GM19395 (cell line): ENCODE measurements around the gene USP3.
"Not testable (repeated sequence)": the region's sequence is repeated elsewhere in the genome, so short reads cannot be mapped to it uniquely, and the experiment has no call there.

ENCODE experiments used
- ATAC-seq: cut with Tn5 transposase; IDR thresholded peaks from one replicate; pipeline ENCODE4 v1.9.1; 2021; ENCODE audit warnings: mild to moderate bottlenecking, moderate library complexity; ENCODE audit not compliant: unreplicated experiment

The USP3 gene

DNA sequence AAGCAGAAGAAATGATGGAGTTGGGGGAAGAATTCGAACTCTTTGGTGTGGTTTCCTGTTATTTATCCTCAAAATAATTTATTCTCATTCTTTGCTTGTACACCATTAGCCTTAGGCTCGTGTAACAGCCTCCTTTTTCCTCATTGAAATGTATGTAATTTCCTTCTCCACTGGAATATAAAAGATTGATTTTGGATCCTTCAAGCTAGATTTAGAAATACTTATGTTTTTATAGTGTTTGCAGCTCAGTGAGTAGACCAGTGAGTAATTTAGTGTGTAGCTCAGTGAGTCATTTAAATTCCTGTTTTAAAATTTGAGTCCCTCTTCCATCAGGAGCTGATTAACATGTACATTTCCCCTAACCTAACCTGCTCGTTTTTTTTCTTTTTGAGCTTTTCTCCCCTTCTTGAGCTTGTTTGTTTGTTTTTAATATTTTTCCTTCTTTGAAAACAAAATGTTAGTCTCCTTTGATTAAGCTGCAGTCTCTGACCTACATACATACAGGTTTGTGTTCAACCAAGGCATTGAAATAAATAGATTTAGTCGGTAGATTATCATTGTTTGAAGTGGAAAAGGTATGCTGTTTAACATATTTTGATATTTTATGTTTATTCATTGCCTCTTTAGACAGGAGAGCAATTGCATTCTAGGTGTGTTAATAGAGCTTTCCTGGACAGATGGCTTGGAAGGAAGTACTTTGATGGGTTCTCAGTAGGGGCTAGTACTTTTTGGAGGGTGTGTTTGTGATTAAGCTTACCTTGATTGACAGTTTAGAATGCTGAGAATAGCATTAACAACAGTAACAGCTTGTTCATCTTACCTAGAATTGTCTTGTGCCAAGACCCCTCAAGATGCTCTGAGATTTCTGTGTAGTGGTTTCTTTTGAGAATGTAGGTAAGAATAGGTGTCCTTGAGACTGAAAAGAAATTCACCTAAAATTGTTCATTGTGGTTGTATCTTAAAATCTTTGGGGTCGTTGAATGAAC lies 5.9 kb downstream of the USP3 start:
- ATAC-seq = no peak

DNA sequence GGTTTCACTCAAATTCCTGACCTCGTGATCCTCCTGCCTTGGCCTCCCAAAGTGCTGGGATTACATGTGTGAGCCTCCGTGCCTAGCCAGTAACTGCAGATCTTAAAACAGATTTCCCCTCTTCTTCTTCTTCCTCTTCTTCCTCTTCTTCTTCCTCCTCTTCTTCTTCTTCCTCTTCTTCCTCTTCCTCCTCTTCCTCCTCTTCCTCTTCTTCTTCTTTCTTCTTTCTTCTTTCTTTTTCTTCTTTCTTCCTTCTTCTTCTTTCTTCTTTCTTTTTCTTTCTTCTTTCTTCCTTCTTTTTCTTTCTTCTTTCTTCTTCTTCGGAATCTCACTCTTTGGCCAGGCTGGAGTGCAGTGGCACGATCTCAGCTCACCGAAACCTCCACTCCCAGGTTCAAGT lies 7.8 kb downstream of the USP3 start:
- ATAC-seq = no peak

DNA sequence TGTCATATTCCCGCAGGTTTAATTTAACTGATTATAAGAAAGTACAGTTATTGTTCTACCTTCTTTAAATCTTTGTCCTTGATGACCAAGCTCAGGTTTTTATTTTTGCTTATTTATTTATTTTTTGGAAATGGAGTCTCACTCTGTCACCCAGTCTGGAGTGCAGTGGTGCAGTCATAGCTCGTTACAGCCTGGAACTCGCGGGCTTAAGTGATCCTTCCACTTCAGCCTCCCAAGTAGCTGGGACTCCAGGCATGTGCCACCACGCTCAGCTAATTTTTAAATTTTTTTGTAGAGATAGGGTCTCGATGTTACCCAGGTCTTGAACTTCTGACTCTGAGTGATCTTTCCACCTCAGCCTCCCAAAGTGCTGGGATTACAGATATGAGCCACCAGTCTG lies 8.9 kb downstream of the USP3 start:
- no peak for ATAC-seq

DNA sequence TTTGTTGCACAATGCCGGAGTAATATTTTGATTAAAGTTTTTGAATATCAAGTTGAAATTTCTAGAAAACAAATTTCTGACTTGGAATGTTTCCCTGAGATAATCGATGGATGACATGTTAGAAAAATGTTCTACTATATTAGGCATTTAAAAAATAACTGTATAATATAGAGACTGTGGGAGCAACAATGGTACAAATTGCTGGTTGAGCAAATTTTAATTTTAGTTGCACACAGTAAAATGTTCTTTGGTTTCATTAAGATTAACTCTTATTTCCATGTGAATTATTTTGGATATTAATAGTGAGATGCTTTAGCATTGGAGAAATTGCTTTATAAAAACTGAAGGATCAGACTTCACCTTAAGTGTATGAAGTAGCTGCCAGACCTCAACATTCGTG lies 9.3 kb downstream of the USP3 start:
- ATAC-seq = no peak

DNA sequence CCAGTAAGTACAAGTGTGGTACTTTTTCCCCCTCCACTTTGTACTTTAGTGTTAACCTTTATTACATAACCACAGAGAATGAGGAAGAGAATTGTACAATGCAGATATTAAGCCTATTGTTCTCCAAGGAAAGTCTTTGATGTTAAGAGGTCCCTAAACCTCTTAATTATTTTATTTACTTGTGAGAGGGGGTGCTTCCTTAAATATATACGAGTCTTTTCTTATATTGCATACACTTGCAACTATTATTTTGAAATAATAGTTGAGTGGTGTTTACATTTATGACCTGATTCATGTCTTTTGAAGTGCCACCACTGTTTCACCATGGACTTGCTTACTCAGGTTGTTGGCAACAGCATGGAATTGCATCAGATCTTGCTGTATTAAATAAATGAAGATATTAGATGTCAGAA lies 10.1 kb downstream of the USP3 start:
- ATAC-seq = no peak

DNA sequence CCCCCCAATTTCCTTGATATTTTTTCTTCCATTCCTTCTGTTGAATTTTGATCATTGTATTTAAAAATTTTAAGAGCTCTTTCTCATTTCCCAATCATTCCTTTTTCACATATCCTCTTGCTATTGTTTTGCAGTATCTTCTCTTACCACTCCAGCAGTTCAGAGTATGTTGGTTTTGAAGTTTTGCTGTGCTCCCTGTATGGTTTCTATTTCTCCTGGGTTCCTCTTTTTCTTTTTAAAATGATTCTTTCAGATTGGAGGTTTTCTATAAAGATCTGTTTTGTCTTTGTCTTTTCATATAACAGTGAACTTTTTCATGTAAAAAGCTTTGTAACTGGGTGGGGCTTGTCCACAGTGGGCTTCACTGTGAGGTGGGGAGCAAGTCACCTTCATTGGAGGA lies 12.8 kb downstream of the USP3 start:
- no peak for ATAC-seq

DNA sequence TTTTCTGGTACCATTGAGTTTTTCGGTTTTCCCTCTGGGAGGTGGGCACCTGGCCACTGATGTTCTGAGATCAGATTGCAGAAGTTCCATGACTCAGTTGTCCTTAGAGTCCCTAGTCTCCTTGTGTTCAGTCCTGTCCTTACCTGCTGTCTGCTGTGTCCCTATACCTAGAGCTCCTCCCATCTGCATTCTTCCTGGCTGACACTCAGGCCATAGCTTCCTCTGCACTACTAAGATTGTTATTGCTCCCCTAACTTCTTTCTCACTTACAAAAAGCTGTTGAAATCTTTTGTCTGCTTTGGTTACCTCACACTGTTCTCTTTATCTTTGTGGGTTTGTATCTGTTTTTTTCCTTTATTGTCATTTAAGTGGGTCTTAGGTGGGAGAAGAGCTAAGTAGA lies 13.2 kb downstream of the USP3 start:
- ATAC-seq = no peak

DNA sequence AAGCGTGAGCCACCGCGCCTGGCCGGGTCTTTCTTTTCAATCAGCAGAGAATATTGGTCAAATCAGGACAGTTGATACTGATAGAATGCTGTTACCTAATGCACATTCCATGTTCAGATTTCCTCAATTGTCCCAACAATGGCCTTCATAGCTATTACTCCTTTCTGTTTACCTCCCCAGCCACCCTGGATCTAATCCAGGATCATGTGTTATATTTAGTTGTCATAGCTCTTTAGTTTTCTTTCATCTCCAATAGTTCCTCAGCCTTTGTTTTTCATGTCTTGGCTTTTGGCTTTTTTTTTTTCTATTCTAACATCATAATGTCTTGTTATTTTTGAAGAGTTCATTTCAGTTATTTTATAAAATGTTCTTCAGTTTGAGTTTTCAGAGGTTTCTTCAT lies 14.6 kb downstream of the USP3 start:
- no peak for ATAC-seq

DNA sequence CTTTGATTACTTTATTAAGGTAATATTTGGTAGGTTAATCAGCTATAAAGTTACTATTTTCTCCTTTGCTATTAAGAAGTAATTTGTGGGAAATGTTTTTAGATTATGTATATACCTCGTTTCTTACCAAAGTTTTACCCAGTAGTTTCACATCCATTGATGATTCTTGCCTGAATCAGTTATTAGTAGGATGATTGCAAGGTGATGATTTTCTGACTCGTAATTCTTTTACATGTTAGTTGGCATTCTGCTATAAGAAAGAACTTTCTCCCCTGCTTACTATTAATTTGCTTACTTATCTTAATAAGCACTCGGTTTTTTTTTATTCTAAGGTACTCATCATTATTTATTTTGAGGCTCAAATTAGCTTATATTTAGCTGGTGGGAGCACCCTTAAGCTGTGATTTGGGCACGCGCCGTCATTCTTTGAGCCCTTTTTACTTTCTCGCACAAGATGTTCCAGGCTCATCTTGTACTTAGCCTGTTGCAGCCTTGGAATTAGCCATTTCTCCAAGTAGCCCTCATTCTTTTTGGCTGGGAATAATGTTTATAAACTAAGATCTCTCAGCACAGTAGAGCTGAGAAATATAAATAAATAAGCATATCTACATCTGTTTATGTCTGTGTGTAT lies 15.3 kb downstream of the USP3 start:
- ATAC-seq = no peak

DNA sequence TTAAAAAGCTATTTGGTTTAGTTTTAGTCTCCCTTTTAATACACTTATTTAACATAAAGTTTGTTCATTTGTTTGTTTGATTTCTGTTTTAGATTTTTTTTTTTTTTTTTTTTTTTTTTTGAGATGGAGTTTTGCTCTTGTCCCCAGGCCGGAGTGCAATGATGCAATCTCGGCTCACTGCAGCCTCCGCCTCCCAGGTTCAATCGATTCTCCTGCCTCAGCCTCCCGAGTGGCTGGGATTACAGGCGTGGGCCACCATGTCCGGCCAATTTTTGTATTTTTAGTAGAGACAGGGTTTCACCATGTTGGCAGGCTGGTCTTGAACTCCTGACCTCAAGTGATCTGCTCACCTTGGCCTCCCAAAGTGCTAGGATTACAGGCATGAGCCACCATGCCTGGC lies 16.1 kb downstream of the USP3 start:
- not testable (repeated sequence) for ATAC-seq

DNA sequence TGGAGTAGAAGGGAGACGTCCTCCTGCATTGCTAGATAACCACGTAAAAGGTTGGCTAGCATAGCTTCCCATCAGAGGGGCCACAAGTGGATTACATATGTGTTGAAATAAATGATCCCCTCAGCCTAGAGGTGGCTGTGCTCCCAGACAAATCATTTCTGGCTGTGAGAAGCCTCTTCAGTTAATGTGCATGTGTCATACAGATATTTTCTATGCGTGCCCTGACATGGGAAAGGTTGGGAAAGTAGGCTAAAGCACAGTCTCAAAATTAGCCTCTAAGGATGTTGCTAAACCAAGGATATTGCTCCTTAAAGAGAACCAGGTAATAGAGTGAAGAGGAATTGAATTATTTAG lies 17.8 kb downstream of the USP3 start:
- no peak for ATAC-seq

DNA sequence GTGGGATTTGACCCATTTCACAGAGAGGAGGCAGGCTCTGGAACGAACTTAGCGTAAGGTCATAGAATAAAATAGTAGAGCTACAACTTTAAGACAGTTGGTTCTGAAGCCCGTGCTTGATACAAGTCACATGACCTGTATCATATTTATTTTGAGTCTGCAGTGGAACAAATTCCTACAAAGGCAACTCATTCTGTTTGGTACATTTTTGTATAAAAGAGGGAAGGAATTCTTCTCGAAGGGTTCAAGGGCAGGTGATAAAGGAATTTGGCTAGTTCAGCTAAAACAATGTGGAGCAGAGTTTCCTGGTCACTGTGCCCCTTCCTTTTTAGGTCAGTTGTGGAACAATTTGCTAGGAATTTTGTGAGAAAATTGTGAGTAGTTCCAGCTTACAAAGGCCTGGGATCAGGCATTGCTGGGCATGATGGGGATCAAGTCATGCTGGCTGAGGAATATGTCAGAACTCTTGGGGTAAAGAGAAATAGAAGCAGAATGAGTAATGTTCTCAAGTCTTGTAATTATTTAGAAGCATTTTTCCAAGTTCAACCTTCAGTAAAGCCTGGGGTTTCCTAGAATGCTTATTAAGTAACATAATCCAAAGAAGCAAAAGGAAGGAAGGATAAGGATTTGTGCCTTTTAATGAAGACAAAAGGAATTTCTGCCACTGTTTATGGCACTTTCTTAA lies 19.1 kb downstream of the USP3 start:
- no peak for ATAC-seq

DNA sequence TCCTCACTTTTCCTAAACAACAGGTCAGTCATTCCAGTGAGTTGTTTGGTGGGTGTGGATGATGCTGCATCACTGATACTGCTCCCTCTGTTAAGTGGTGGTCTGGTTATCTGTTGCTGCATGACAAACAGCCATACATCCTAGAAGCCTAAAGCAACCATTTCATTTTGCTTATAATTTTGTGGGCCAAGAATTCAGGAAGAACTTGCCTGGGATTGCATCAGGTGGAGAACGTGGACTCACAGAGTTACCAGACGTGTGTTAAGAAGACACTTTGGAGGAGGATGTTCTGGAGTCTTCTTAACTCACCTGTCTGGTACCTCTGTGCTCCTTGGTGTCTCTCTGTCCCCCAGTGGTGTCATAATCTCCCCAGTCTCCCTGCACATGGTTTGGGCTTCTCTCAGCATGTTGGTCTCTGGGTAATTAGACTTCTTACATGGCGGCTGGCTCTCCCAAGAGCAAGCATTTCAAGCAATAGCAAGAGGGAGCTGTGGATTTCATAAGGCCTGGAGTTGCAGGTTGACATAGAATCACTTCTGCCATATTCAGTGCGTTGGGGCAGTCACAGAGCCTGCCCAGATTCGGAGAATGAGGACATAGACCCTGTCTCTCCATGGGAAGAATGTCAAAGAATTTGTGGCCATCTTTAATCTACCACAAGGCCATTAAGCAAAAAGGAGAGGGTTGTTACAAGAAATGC lies 20.1 kb downstream of the USP3 start:
- ATAC-seq = no peak

DNA sequence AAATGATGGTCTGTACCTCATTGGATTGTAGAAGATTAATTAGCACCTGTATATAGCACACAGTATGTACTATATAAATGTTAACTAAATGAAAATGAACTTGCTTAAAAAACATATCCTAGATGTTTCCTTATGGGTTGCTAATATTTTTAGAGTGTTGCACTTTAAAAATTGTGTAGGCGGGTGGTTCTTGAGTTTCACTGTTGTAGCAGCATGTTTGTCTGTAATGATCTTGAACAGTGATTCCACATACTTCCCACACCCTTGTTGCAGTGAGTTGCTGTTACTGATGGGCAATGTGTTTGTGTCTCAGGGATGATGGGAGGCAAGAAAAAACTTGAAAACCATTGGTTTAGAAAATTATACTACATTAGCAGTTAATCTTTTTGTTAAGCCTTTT lies 22.0 kb downstream of the USP3 start:
- no peak for ATAC-seq

DNA sequence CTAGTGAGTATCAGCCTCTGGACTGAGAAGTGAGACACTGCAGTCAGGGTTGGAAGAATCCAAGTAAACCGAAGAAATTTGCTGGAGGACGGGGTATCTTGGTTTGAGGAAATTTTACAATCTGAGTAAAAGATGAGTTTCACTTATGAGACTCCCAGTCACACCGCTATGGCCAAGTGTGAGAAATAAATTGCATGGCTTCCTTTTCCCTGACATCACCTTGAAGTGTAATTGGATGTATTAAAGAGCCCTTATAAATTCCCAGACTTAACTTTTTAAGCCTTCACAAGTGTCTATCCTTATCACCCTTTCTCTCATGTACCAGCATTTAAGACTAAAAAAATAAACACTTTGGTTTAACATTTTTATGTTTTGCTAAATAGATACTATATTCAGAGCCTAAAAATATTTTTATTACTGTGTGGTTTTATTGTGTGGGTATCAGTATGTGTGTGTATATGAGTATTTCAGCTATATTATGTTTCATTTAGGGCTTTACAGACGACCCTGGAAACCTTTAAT lies 23.8 kb downstream of the USP3 start:
- ATAC-seq = no peak

DNA sequence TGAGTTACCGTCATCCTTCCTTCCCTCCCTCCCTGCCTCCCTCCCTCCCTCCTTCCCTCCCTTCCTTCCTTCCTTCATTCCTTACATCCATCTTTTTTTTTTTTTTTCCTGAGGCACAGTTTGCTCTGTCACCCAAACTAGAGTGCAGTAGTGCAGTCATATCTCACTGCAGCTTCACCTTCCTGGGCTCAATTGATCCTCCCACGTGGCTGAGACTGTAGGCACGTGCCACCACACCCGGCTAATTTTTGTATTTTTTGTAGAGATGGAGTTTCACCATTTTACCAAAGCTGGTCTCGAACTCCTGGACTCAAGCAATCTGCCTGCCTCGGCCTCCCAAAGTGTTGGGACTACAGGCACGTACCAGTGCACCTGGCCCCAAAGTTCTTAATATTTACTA lies 25.8 kb downstream of the USP3 start:
- ATAC-seq = no peak

DNA sequence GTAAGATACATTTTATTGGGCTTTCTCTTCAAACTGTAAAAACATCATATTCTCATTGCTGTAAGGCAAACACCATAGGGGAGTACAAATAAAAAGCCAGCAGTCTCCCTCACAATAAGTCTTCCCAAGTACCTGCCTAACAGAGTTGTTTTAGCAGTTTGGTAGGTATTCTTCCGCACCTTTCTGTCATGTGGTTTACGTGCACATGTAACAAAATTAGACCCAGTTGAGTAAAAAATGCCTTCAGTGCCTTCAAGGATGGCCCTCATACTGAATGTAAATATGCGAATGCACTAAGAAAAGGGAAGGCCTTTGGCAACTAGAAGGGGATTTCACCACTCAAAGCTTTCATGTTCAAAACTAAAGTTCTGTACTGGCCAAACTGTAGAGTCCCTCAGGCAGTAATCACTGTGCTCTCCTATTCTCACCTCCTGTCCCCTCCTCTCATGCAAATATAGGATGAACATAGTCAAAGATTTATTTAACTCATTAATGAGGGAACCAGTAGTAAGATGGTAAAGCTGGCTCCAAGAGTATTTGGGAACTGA lies 26.4 kb downstream of the USP3 start:
- no peak for ATAC-seq

DNA sequence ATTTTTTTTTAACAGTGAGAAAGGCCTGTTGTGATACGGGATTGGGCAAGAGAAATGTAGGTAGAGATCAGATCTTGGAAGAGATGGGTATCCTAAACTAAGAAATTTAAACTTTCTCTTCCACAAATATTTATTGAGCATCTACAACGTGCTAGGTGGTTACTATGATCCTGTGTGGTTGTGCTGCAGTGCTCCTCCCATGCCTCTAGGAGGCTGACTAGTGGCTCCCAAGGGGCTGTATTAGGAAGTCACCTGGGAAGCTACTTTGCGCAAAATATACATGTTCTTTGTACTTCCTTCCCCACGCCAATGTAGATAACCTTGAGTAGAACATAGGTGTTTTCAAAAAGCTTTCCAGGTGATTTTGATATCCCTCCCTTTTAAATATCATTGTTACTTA lies 27.2 kb downstream of the USP3 start:
- no peak for ATAC-seq

DNA sequence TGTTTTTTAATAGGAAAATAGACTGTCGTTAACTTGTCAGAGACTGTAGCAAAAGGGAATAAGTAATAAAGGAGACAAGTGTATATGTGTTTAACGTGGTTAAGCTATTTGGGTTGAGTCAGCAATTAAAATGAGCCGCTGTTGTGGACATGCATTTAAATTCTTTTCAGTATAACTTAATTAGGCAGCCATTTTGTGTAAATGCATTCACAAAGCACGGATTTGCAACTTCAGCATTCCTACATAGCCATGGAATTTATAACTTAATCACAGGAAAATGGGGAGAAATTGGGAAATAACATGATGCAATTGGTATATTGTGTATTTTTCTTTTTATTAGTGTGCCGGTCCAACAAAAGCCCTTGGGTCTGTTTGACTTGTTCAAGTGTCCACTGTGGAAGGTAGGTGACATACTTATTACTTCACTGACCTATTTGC lies 27.9 kb downstream of the USP3 start:
- no peak for ATAC-seq

DNA sequence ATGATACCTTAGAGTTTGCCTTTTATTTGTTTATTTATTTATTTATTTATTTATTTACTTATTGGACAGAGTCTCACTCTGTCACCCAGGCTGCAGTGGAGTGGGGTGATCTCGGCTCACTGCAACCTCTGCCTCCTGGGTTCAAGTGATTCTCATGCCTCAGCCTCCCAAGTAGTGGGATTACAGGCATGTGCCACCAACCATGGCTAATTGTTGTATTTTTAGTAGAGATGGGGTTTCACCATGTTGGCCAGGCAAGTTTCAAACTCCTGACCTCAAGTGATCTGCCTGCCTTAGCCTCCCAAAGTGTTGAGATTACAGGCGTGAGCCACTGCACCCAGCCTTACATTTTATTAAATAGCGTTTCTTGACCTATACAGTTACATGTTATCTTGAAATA lies 30.5 kb downstream of the USP3 start:
- ATAC-seq = not testable (repeated sequence)

DNA sequence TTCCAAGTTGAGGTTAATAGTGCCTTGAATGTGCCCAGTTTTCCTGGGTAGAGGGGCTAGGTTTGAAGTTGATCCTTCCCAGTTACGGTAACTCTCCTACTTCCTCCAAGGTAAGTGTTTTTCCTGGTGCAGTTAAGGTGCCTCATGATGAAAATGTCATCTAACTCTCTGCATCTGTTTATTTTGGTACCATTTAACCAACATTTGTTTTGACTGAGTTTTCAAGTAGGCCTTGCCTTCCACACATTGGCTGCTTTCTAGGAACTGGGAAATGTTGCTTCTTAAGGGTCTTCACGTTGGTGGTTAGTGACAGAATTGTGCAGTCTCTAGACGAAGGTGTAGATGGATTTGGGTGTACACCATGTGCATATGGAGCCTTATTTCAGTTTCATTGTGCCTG lies 31.3 kb downstream of the USP3 start:
- ATAC-seq = no peak
